ENCODE results near the gene ZDHHC19. TPM values are rescaled to one million over a fixed set of nuclear protein-coding genes. Genes with fewer than 3 reads are reported as not detected.

The ZDHHC19 gene
- not detected for total RNA-seq

GRCh38 chr3:196210673-196211556 is at the start of gene ZDHHC19:
TSS of gene ZDHHC19 (minus strand) at chr3:196211400. CDS start at chr3:196211315, 85 bp downstream.
- Histone ChIP-seq H3K4me3 (no peak within 1 kb of the TSS), H3K9me3 (no peaks in the 10 kb centered on the region), H3K27ac (no peak within 1 kb of the TSS), H3K4me1 (peaks cover 0 to 11% (median 0%) of the 10 kb centered on the region in 3 donors), H3K27me3 (peaks cover 39% of the 10 kb centered on the region), H3K36me3 (no peaks in the 10 kb centered on the region)
- TF ChIP-seq CTCF (IDR thresholded peaks at IDR 0.05) (no peak), POLR2AphosphoS5 (IDR thresholded peaks at IDR 0.05) (no peak), EP300 (IDR thresholded peaks at IDR 0.05) (no peak), POLR2A (IDR thresholded peaks at IDR 0.05) (no peak)
- 71 to 78% methylated on average over 8 to 16 of the region's 23 CpGs for WGBS, 2 donors (ENCODE audit: low coverage in 1 of 2)
- ATAC-seq = no peak

- Histone ChIP-seq H3K4me1 (no peaks in the 10 kb centered on the region), H3K4me3 (no peak overlapping the region), H3K36me3 (peaks cover 0 to 65% of the 10 kb centered on the region in 2 donors), H3K27ac (no peak overlapping the region), H3K9me3 (no peaks in the 10 kb centered on the region), H3K27me3 (no peaks in the 10 kb centered on the region)
- TF ChIP-seq POLR2A (IDR thresholded peaks at IDR 0.05) (no peak), POLR2AphosphoS5 (IDR thresholded peaks at IDR 0.05) (no peak), EP300 (IDR thresholded peaks at IDR 0.05) (no peak), CTCF (IDR thresholded peaks at IDR 0.05) (no peak)
- no peak for ATAC-seq
- WGBS, 2 donors (ENCODE audit: low coverage in 1 of 2) = 92 to 95% methylated on average over 2 to 4 of the region's 4 CpGs
Measured at GRCh38 chr3:196260784-196261183, 49.6 kb upstream of the ZDHHC19 start.

DNA sequence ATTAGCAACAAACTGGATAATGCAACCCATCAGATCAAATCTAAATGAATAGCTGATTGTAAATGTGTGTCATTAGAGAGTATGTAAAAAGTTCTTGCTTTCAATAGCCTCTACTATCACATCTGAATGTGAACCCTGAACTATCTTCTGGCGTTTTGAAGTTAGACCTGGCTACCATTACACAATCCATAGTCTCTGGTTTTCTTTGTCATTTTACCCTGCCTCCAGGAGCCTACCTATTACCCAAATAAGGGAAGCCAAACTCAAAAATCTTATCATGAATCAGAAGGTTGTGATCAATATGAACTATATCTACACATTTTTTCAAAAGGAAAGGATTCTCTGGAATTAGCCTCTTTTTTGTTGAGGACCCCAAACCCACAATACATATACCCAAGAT is 44.6 kb upstream of the ZDHHC19 start:
- Histone ChIP-seq H3K36me3 (peaks cover 0 to 46% of the 10 kb centered on the region in 2 donors), H3K27ac (no peak overlapping the region), H3K9me3 (no peaks in the 10 kb centered on the region), H3K4me1 (no peaks in the 10 kb centered on the region), H3K4me3 (no peak overlapping the region), H3K27me3 (no peaks in the 10 kb centered on the region)
- 53 to 78% methylated on average over 1 of the region's 1 CpG for WGBS, 2 donors (ENCODE audit: low coverage in 1 of 2)
- TF ChIP-seq EP300 (IDR thresholded peaks at IDR 0.05) (no peak), POLR2A (IDR thresholded peaks at IDR 0.05) (no peak), CTCF (IDR thresholded peaks at IDR 0.05) (no peak), POLR2AphosphoS5 (IDR thresholded peaks at IDR 0.05) (no peak)
- no peak for ATAC-seq

DNA sequence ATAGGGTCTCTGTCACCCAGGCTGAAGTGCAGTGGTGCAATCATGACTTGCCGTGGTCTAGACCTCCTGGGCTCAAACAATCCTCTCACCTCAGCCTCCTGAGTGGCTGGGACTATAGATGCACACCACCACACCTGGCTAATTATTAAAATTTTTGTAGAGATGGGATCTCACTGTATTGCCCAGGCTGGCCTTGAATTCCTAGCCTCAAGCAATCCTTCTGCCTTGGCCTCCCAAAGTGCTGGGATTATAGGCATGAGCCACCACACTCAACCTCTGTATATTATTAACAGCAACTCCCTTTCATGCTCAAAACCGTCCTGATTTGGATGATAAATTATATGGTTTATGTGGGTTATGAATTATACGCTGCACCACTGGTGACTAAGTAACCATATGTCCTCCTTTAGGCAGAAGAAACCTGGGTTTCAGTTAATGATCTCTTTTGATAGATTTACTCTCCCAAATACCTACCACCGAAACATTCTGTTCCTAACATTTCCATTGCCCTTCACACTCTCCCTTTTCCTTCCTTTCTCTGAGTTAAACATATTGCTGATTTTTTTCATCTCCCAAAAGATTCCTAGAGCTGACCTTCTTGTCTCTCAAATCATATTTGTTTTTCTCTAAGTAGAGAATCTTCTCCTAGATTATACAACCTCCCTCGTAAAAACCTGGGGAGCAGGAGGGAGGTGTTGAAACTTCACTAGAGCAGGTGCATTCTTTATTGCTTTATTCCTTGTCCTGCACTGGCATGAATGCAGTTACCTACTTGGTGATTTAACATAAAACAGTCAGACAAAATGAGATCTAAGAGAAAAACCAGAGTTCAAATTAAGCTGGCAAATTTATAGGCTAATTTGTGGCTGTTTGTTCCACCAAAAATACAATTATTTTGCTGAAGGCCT is 43.4 kb upstream of the ZDHHC19 start:
- no peak for ATAC-seq
- TF ChIP-seq CTCF (IDR thresholded peaks at IDR 0.05) = no peak
- TF ChIP-seq POLR2AphosphoS5 (IDR thresholded peaks at IDR 0.05) = no peak
- Histone ChIP-seq H3K4me1 (no peaks in the 10 kb centered on the region), H3K27me3 (no peaks in the 10 kb centered on the region), H3K27ac (no peak overlapping the region), H3K4me3 (no peak overlapping the region), H3K36me3 (peaks cover 0 to 35% of the 10 kb centered on the region in 2 donors), H3K9me3 (no peaks in the 10 kb centered on the region)
- WGBS, 2 donors (ENCODE audit: low coverage in 1 of 2) = 76 to 82% methylated on average over 4 to 5 of the region's 5 CpGs

All from gastroesophageal sphincter (tissue), 4 donors.